GM18867 (cell line): Measurements from ENCODE around the gene KRT85.
"Not testable (repeated sequence)": the region's sequence is repeated elsewhere in the genome, so short reads cannot be mapped to it uniquely, and the experiment has no call there.

Source experiments
- ATAC-seq: cut with Tn5 transposase; IDR thresholded peaks from one replicate; pipeline ENCODE4 v1.9.1; 2021; ENCODE audit warnings: mild to moderate bottlenecking, moderate library complexity; ENCODE audit not compliant: unreplicated experiment

The KRT85 gene

DNA sequence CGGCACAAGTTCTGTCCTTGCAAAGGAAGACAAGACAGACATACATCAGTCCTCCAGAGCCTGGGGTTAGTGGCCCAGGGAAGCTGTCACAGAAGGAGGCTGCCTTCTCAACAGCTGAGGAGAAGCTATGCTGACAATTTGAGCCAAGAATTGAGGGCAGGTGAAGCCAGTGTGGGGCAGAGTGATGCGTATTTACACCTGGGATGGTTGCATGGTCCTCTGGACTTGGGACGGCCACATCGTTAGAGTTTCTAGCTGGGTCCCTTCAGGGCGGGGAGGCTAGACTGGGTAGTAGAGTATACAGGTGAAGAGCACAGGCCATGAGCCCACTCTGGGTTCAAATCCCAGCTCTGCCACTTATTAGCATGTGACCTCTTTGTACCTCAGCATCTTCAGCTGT, 16.5 kb downstream of the KRT85 start:
- ATAC-seq, result no peak

DNA sequence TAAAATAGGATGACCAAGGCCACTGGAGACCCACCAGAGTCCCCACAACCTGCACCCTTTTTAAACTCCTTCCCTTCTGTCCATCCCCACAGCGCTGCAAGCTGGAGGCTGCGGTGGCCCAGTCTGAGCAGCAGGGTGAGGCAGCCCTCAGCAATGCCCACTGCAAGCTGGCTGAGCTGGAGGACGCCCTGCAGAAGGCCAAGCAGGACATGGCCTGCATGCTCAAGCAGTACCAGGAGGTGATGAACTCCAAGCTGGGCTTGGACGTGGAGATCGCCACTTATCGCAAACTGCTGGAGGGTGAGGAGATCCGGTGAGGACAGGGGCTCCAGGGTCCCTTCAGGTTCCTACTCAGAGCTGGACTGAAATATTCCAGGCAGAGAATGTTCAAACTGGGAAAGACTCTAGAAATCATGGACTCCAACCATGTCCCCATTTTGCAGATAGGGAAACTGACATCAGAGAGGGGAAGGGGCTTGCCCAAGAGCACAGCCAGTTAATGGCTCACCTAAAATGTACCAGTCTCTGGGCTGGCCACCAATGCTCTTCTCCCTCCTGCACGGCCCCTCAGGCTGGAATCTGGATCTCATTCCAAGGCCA, 17.2 kb downstream of the KRT85 start:
- ATAC-seq, result no peak

DNA sequence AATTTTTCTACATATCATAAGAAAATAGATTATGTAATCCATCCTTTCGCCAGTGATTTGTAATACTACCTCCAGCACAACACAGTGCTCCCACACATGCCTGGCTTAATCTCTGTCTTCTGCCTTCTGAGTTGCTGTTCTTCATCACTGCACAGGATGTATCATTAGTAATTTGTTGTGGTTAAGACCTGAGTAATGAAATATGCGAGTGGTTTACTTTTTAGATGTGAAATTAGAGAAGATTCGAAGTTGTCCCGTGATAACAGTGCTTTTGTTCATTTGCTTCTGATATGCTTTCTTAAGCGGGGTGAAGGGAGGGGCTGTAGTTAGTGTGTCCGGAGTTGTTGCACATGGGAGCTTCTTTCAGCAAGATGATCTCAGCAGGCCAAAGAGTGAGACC, 18.1 kb downstream of the KRT85 start:
- ATAC-seq, result no peak

DNA sequence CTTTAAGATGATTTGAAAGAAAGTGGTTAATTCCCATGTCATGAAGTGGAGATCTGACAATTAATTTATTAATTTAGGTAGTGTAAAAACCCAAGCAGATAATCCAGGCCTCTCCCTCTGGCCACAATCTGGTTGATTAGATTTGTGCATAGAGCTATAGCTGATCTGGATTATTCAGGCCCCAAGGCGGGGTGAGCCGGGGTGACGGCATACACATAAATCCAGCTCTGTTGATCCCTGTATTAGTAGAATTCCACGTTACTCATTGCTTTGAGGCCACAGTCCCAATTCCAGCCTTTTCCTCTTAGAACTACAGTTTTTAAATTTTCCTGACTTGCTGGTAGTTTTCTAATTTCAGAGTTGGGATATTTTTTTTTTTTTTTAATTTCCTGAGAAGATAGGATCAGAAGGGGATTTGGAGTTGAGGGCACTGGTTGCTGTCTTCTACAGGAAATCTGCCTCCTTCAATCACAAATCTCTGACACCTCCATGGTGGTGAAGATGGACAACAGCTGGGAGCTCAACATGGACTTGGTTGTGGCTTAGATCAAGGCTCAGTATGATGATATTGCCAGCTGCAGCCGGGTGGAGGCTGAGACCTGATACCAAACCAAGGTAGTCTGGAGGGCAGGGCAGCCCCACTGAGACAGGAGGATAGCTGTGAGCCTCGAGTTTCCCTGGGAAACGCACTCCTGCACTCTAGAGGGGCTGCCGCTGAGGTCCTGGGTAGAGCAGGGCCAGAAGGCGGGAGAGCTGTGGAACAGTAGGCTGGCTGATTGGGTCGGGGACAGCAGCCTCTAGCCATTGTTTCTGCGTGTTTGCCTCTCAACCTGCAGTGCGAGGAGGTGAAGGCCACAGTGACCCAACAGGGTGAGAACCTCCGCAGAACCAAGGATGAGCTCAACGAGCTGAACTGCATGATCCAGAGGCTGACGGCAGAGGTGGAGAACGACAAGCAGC, 19.4 kb downstream of the KRT85 start:
- no peak for ATAC-seq

DNA sequence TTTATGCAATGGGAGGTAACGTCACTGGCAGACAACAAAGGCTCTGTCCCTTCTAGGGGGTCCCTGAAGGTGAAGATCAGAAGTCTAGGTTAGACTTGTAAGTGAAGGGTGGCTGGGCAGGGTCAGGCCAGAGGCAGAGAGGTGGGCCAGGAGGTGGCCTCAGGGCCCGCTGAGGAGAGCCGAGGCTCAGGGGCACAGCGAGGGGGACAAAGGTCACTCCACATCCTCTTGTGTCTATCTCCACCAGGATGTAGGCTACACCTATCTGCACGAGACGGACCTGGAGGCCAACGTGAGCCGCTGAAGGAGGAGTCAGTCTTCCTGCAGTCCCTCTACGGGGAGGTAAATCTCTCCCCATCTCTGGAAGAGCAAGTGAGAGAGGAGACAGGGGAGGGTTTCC, 20.3 kb downstream of the KRT85 start:
- no peak for ATAC-seq

DNA sequence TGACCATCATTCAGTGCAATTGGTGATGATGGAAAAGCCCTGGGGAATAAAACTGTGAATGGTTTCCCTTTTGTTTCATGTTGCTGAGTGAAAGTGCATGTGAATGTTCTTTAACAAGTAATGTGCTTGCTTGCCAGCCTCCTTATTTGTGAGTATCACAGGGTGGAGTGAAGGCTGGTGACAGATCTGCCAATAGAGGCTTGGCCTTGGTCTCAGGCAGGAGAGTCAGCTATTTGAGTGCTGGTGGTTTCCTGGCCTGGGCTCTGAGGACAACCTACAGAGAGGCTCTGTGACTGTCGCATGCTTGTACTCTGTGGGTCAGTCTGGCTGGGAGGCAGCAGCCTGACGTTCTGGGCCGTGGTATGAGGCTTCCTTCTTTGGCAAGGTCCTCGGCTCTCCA, 20.7 kb downstream of the KRT85 start:
- no peak for ATAC-seq

DNA sequence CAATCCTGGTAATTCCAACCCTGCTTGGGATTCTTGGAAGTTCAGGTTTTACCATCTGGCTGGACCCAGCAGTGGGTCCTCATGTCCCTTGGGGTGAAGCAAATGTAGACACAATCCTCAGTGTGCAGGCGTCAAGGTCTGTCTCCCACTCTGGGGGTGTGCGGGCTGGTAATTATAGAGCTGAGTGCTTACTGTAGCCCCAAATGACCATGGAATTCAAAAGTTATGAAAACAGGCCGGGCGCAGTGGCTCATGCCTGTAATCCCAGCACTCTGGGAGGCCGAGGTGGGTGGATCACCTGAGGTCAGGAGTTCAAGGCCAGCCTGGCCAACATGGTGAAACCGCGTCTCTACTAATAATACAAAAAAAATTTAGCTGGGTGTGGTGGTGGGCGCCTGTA, 22.2 kb downstream of the KRT85 start:
- ATAC-seq, result not testable (repeated sequence)

DNA sequence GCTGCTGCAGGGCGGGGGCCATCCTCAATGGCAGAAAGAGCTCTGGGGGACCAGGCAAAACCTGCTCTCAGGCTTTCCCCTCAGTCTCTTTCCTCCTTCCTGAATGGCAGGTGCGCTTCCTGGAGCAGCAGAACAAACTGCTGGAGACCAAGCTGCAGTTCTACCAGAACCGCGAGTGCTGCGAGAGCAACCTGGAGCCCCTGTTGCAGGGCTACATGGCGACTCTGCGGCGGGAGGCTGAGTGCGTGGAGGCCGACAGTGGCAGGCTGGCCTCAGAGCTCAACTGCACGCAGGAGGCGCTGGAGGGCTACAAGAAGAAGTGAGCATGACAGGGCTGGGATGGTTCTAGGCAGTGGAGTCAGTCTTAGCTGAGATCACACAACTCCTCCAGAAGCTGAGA, 23.2 kb downstream of the KRT85 start:
- ATAC-seq, result no peak

DNA sequence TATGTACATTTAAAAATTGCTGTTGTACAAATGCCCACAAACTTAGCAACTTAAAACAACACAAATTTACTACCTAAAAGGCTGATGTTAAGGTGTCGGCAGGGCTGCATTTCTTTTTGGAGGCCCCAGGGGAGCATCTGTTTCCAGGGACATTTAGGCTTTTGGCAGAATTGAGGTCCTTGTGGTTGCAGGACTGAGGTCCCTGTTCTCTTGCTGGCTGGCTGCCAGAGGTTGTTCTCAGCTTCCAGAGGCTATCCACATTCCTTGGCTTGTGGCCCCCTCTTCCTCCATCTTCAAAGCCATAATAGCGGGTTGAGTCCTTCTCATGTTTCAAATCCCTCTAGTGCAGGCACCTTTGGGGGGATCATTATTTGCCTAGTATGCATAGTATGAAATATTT, 23.7 kb downstream of the KRT85 start:
- no peak for ATAC-seq

DNA sequence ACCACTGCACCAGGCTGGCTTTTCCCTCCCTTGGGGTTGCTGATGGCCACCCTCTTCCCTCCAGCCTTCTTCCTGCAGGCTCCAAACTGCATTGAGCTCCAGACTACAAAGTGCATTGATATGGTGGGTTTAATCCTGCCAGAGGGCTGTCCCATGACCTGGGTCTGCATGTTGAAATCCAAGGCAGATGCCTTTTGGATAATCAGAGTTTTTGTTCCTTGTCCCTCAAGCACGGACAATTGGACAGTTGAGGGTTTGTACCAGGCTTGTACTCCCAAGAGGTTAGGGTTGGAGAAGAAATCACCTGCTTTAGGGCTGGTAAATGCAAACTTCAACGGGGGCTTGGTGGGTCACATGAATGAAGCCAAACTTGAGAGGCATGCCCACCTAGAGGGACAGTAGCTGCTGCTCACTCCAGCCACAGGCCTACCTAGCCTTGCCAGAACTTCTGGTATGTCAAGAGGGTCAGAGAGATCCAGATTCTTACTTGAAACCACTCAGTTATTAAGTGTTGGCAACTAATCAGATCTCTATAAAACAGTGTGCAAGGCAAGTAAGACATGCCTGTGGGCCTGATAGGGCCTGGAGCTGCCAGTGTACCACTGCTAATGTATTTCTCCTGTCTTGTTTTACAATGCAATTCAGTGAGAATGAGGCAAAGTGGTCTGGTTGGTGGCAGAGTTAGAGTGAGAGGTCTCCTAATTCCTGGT, 24.3 kb downstream of the KRT85 start:
- no peak for ATAC-seq

DNA sequence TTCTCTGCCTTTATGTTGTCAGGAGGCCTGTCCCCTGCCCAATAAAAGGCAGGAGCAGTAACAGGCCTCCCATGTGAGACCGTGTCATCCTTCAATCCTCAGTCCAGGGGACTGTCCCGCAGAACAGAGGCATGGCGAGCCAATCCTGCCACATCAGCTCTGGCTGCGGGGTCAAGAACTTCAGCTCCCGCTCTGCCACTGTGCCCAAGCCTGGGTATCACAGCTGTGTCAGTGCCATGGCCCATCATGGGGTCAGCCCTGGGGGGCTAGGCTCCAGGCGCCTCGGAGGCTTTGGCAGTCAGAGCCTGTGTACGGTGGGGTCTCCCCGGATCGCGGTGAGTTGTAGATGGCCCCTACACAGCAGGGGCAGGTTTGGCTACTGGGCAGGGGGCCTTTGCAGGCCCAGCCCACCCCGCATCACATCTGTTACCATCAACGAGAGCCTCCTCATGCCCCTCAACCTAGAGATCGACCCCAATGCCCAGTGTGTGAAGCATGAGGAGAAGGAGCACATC, 26.2 kb downstream of the KRT85 start:
- no peak for ATAC-seq

DNA sequence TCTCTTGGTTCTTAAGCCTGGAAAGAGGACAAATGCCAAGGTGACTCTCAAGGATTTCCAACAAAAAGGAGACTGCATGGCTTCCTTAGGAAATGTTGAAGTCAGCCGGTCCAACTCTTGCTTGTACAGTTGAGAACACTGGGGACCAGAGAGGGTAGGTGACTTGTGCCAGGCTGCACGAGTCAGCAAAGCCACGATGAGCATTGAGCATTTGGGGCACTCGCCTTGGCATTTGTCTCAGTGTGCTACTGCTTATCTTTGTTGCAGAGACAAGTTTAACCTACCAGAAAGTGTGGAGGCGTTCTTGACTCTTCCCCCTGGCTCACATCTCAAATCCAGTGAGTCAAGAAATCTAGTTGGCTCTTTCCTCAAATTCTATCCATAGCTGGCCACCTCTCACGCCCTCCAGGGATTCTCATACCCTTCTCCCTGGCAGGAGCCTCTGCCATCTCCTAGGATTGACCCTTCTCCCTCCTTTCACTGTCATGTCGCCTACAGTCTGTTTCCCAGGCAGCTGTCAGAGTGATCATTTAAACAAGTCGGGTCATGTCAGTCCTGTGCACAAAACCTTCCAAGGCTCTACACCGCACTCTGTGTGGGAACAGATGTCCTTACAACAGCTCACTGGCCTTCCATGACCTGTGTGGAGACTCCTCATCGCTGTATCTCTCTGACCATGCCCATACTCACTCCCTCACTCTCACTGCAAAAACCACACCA, 28.9 kb downstream of the KRT85 start:
- no peak for ATAC-seq

DNA sequence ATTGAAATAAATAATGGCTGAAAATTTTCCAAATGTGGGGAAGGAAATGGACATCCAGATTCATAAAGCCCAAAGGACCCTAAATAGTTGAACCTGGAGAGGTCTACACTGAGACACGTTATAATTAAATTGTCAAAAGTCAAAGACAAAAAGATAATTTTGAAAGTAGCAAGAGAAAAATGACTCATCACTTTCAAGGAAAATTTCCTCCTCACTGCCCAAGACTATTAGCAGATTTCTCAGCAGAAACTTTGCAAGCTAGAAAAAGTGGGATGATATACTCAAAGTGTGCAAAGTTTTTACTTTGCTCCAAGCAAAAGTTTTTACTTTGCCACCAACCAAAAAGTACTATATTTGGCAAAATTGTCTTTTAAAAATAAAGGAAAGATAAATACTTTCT, 30.2 kb downstream of the KRT85 start:
- no peak for ATAC-seq

DNA sequence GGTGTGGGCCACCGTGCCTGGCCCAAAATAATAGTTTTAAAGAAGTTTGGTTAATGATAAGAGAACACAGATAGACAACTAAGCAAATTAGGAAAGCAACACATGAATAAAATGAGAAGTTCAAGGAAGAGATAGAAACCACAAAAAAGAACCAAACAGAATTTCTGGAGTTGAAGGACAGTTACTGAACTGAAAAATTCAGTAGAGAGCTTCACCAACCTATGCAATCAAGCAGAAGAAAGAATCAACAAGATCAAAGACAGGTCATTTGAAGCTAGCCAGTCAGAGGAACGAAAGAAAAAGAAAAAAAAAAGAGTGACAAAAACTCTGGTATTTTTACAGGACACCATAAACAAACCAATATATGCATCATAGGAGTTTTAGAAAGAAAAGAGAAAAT, 30.6 kb downstream of the KRT85 start:
- ATAC-seq, result no peak

DNA sequence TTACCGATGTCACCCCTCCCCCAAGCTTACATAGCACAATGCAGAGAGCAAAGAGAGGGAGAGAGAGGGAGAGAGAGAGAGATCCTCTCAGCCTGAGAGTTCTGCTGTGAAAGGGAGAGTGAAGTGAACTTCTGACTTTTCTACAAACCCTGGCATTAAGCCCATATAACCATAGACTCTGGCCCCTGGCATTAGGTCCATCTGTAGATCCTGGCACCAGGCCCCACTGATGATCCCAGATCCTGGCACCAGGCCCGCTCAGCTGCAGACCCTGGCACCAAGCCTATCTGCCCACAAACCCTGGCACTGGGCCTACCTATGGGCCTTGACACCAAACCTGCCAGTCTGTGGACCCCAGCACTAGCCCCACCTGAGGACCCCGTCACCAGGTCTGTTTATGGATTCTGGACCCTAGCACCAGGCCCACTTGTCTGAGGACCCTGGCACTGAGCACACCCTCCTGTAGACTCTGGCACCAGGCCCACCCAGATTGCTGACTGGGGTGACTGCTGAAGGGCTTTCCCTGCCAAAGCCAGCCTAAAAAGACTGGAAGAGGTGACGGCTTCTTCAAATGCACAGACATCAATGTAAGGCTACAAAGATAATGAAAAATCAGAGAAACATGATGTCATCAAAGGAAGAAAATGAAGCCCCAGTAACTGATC, 31.6 kb downstream of the KRT85 start:
- ATAC-seq, result no peak

DNA sequence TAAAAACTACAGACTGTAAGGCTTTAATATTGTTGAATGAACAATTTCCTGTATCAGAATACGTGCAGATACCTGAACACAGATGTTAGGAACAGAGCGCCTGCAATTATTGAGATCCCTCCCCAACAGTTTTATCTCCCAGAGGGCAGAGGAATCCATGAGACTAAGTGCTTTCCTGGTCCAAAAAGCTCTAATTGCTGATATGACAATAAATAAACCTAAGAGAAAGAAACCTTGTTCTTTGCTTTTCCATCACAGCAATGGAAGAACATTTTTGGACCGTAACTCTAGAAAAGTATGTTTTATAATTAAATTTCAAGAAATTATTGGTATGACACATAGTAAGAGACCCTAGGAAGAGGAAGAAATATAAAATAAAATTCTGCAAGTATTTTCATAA, 33.1 kb downstream of the KRT85 start:
- no peak for ATAC-seq

DNA sequence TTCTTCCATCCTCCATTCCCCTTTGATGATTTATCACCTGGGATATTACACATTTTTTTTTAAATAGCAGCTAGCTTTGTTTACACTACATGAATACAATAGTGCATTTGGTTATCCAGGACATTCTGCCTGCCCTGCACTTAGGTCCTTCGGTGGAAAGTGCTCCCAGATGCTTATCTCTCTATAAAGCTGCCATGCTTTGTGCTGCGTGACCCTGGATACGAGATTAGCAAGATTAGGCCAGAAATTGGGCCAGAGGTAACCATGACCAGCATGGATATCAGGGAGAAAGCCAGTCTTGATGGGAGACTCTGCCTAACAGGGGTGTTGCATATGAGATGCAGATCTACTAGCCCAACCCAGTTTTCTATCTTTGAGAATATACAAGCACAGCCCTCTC, 34.0 kb downstream of the KRT85 start:
- no peak for ATAC-seq

DNA sequence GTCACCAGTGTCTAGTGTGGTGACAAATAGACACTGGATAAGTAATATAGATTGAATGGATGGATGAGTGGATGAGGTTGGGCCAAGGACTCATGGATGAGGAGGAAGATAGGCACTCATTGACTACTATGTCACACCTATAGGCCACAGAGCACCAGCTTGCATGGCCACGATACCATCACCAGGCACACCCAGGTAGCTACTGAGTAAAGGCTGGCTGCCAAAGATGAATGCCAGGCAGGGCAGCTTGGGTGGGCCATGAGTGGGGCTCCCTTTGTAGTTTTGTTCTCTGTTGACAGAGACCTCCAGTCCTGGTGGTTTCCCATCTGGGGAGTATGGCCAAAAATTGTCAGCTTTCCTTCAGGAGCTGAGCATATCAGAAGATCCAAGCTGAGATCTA, 34.9 kb downstream of the KRT85 start:
- no peak for ATAC-seq

DNA sequence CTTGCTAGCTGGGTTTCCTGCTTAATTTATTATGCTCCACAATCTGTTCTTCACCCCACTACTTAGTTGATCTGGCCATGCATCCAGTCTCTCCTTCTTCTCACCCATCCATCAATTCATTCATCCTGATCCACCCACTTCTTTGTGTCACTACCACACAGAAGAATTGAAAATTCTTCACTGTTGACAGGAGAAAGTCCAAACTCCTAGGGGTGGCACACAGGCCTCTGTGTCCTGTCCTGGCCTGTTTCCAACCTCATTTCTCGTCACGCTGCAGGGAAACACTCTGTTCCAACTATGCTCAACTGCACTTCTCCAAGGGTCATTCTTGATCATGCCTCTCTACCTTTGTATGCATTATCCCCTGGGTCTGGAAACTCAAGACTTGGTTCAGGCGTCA, 35.4 kb downstream of the KRT85 start:
- ATAC-seq, result no peak

DNA sequence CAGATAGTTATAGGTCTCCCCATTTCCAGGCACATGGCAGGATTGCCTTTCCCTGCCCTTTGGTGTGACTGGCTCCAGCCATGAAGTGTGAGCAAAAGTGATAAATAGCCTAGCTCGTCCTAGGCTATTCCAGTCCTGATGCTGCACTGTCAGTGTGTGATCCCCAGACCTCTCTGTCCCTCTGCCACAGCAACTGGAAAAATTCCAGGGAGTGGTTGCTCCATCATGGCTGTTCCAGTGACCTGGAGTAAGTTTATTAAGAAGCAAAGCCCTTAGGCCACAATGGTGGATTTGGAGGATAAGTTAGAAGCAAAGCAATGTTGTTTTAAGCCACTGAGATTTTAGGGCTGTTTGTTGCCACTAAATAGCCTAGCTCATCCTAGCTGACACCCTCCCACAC, 36.2 kb downstream of the KRT85 start:
- no peak for ATAC-seq
